Neural cell (in vitro differentiated cells): ENCODE results near the gene SACS. TPM values are rescaled to one million over a fixed set of nuclear protein-coding genes. Genes with fewer than 3 reads are reported as not detected.
A peak's percentile ranks its signal among the peaks of the same experiment; 100 is the strongest.
"Not testable (repeated sequence)": the region's sequence is repeated elsewhere in the genome, so short reads cannot be mapped to it uniquely, and the experiment has no call there.

Experiments used
- H2AFZ ChIP-seq: fragments of 200-600, 300-800 bp; sonication (generic), shearing (Covaris generic); 2 replicates; pipeline ENCODE4 v1.6.0; 2014; ENCODE audit warnings: low read depth, mild to moderate bottlenecking, antibody characterized with exemption, low read length, moderate library complexity
- H3F3A ChIP-seq: fragments of 200-600 bp; shearing (Covaris generic); 2 replicates; pipeline ENCODE4 v1.6.1; 2016; ENCODE audit warnings: mild to moderate bottlenecking, moderate library complexity, mixed read lengths, antibody characterized with exemption, low read length; ENCODE audit not compliant: insufficient read depth, poor library complexity, severe bottlenecking
- H3K27ac ChIP-seq: fragments of 200-600, 300-800 bp; sonication (generic), shearing (Covaris generic); 2 replicates; pipeline ENCODE4 v1.5.1; 2014; ENCODE audit warnings: mild to moderate bottlenecking, low read length, moderate library complexity
- H3K27me3 ChIP-seq: fragments of 300-800, 200-600 bp; sonication (generic), shearing (Covaris generic); 2 replicates; pipeline ENCODE4 v1.6.0; 2014; ENCODE audit warnings: mild to moderate bottlenecking, low read depth, low read length, moderate library complexity; ENCODE audit not compliant: insufficient read depth
- H3K36me3 ChIP-seq: fragments of 300-800, 200-600 bp; sonication (generic), shearing (Covaris generic); 2 replicates; pipeline ENCODE4 v1.5.1; 2014; ENCODE audit warnings: mild to moderate bottlenecking, antibody characterized with exemption, low read length, moderate library complexity; ENCODE audit not compliant: insufficient read depth
- H3K4me2 ChIP-seq: fragments of 300-800, 200-600 bp; sonication (generic), shearing (Covaris generic); 2 replicates; pipeline ENCODE4 v1.6.0; 2014; ENCODE audit warnings: mild to moderate bottlenecking, low read length
- H3K4me3 ChIP-seq: fragments of 300-800, 200-600 bp; sonication (generic), shearing (Covaris generic); 2 replicates; pipeline ENCODE4 v1.5.1; 2014; ENCODE audit warnings: mild to moderate bottlenecking, low read length, moderate library complexity
- H3K79me2 ChIP-seq: fragments of 200-600 bp; shearing (Covaris generic); replicated peaks from 2 replicates; pipeline ENCODE4 v1.6.0; 2014; ENCODE audit warnings: mild to moderate bottlenecking, low read length, moderate library complexity; ENCODE audit not compliant: insufficient read depth
- H3K9ac ChIP-seq: fragments of 300-800, 200-600 bp; sonication (generic), shearing (Covaris generic); 2 replicates; pipeline ENCODE4 v1.6.1; 2016; ENCODE audit warnings: mild to moderate bottlenecking, low read length, mixed read lengths
- H3K9me2 ChIP-seq: fragments of 200-600 bp; shearing (Covaris generic); 2 replicates; pipeline ENCODE4 v1.6.1; 2016; ENCODE audit warnings: mild to moderate bottlenecking, low read length, mixed read lengths; ENCODE audit not compliant: insufficient read depth
- H3K9me3 ChIP-seq: fragments of 200-600, 300-800 bp; sonication (generic), shearing (Covaris generic); 2 replicates; pipeline ENCODE4 v1.6.1; 2016; ENCODE audit warnings: mild to moderate bottlenecking, mixed run types, low read length, moderate library complexity, mixed read lengths
- H4K20me1 ChIP-seq: fragments of 200-600 bp; shearing (Covaris generic); 2 replicates; pipeline ENCODE4 v1.6.1; 2016; ENCODE audit warnings: mild to moderate bottlenecking, mixed run types; ENCODE audit not compliant: insufficient read depth
- EP300 ChIP-seq: fragments of 450-650 bp; conservative IDR thresholded peaks from 2 replicates; pipeline ENCODE4 v1.6.1; 2014; ENCODE audit warnings: antibody characterized with exemption, mild to moderate bottlenecking, moderate library complexity; ENCODE audit not compliant: poor library complexity, severe bottlenecking
- EZH2 ChIP-seq: fragments of 200-600, 300-800 bp; shearing (Covaris generic), sonication (generic); IDR thresholded peaks from 2 replicates; pipeline ENCODE4 v1.6.1; 2014; ENCODE audit warnings: antibody characterized with exemption, low read length, borderline replicate concordance, mild to moderate bottlenecking; ENCODE audit not compliant: insufficient read depth, poor library complexity, severe bottlenecking
- MXI1 ChIP-seq: fragments of 450-650 bp; conservative IDR thresholded peaks from 2 replicates; pipeline ENCODE4 v1.6.1; 2014; ENCODE audit warnings: antibody characterized with exemption, mild to moderate bottlenecking; ENCODE audit not compliant: poor library complexity, severe bottlenecking
- POLR2AphosphoS5 ChIP-seq: IDR thresholded peaks from 2 replicates; pipeline ENCODE4 v1.6.1; 2012
- RAD21 ChIP-seq: fragments of 450-650 bp; conservative IDR thresholded peaks from 2 replicates; pipeline ENCODE4 v1.6.1; 2014; ENCODE audit warnings: antibody characterized with exemption, mild to moderate bottlenecking, moderate library complexity
- TAF1 ChIP-seq: IDR thresholded peaks from 2 replicates; pipeline ENCODE4 v1.6.1; 2012; ENCODE audit warnings: low read depth
- polyA plus RNA-seq: library from polyadenylated mRNA; depleted of rRNA; stranded (reverse); fragments of >200 nt; gene quantifications from 2 replicates; pipeline ENCODE4 v1.2.3, GENCODE V29; 2014
- TF ChIP-seq, protein P1 (sequence below): IDR thresholded peaks from 2 replicates; pipeline ENCODE4 v1.6.1; 2012; ENCODE audit warnings: borderline replicate concordance
- TF ChIP-seq, protein P2 (sequence below): fragments of 450-650 bp; IDR thresholded peaks from 2 replicates; pipeline ENCODE4 v1.5.1; 2014; ENCODE audit warnings: antibody characterized with exemption, mild to moderate bottlenecking, moderate library complexity; ENCODE audit not compliant: poor library complexity, severe bottlenecking

Gene SACS
- polyA plus RNA-seq, 1 donor from 2014 or later = 24.1 TPM

- no peaks in the 10 kb centered on the region for H3K9me3 ChIP-seq
- H3K36me3 ChIP-seq = peaks cover 5% of the 10 kb centered on the region
- H3K27ac ChIP-seq = no peak overlapping the region
- no peaks in the 10 kb centered on the region for H4K20me1 ChIP-seq
- H3K4me3 ChIP-seq = peak overlapping the region; percentile 21
- TF ChIP-seq TAF1 (no peak), POLR2AphosphoS5 (no peak), EP300 (no peak), MXI1 (no peak), RAD21 (no peak), EZH2 (no peak)
- TF ChIP-seq, protein P1, sequence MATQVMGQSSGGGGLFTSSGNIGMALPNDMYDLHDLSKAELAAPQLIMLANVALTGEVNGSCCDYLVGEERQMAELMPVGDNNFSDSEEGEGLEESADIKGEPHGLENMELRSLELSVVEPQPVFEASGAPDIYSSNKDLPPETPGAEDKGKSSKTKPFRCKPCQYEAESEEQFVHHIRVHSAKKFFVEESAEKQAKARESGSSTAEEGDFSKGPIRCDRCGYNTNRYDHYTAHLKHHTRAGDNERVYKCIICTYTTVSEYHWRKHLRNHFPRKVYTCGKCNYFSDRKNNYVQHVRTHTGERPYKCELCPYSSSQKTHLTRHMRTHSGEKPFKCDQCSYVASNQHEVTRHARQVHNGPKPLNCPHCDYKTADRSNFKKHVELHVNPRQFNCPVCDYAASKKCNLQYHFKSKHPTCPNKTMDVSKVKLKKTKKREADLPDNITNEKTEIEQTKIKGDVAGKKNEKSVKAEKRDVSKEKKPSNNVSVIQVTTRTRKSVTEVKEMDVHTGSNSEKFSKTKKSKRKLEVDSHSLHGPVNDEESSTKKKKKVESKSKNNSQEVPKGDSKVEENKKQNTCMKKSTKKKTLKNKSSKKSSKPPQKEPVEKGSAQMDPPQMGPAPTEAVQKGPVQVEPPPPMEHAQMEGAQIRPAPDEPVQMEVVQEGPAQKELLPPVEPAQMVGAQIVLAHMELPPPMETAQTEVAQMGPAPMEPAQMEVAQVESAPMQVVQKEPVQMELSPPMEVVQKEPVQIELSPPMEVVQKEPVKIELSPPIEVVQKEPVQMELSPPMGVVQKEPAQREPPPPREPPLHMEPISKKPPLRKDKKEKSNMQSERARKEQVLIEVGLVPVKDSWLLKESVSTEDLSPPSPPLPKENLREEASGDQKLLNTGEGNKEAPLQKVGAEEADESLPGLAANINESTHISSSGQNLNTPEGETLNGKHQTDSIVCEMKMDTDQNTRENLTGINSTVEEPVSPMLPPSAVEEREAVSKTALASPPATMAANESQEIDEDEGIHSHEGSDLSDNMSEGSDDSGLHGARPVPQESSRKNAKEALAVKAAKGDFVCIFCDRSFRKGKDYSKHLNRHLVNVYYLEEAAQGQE = no peak
- TF ChIP-seq, protein P2, sequence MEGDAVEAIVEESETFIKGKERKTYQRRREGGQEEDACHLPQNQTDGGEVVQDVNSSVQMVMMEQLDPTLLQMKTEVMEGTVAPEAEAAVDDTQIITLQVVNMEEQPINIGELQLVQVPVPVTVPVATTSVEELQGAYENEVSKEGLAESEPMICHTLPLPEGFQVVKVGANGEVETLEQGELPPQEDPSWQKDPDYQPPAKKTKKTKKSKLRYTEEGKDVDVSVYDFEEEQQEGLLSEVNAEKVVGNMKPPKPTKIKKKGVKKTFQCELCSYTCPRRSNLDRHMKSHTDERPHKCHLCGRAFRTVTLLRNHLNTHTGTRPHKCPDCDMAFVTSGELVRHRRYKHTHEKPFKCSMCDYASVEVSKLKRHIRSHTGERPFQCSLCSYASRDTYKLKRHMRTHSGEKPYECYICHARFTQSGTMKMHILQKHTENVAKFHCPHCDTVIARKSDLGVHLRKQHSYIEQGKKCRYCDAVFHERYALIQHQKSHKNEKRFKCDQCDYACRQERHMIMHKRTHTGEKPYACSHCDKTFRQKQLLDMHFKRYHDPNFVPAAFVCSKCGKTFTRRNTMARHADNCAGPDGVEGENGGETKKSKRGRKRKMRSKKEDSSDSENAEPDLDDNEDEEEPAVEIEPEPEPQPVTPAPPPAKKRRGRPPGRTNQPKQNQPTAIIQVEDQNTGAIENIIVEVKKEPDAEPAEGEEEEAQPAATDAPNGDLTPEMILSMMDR = no peak
- no peak overlapping the region for H2AFZ ChIP-seq
- no peaks in the 10 kb centered on the region for H3K27me3 ChIP-seq
- H3K79me2 ChIP-seq = peaks cover 50% of the 10 kb centered on the region
- H3F3A ChIP-seq = no peaks in the 10 kb centered on the region
- H3K9ac ChIP-seq = no peak overlapping the region
- no peak overlapping the region for H3K4me2 ChIP-seq
- H3K9me2 ChIP-seq = no peaks in the 10 kb centered on the region
These were observed 22.3 kb downstream of the SACS start for GRCh38 chr13:23411220-23411619.

DNA sequence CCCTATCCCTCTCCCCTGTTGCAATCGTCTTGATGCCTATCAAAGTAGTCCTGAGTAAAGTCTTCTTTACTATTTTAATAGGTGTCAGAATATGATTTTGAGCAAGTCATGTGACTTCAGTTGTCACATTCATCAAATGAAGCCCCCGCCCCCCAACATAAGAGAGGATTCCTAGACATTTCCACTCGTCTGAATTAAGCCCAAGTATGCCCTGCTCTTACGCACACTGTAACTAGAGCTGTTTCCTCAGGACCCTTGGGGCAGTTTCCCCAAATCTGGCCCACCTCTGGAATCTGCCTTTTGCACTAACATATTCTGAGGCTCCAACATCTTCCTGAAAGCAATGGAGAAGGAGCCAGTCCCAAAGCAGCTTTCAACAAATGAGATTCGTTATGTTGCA is 25.5 kb downstream of the SACS start:
- Histone ChIP-seq H3K4me3 (no peak overlapping the region), H3K27ac (no peak overlapping the region), H3K9me2 (no peaks in the 10 kb centered on the region), H3K79me2 (peaks cover 53% of the 10 kb centered on the region), H3F3A (no peaks in the 10 kb centered on the region), H3K27me3 (no peaks in the 10 kb centered on the region), H3K9me3 (no peaks in the 10 kb centered on the region), H2AFZ (no peak overlapping the region), H3K36me3 (peaks cover 5% of the 10 kb centered on the region), H3K4me2 (no peak overlapping the region), H3K9ac (no peak overlapping the region), H4K20me1 (no peaks in the 10 kb centered on the region)
- TF ChIP-seq POLR2AphosphoS5 (no peak), RAD21 (no peak), TAF1 (no peak)
- TF ChIP-seq, protein P2 = no peak
- TF ChIP-seq, protein P1 = no peak

- not testable (repeated sequence) for H3K9me3 ChIP-seq, H3K27me3 ChIP-seq, H3K27ac ChIP-seq, H3K36me3 ChIP-seq, H2AFZ ChIP-seq, H3F3A ChIP-seq, H3K9me2 ChIP-seq, H3K9ac ChIP-seq, H3K4me2 ChIP-seq, H3K4me3 ChIP-seq, H4K20me1 ChIP-seq
- peaks cover 39% of the 10 kb centered on the region for H3K79me2 ChIP-seq
These were observed 32.3 kb downstream of the SACS start for GRCh38 chr13:23401156-23401555.
